ENCODE results near the gene DNM3. TPM values are rescaled to one million over a fixed set of nuclear protein-coding genes. Genes with fewer than 3 reads are reported as not detected.

Gene DNM3
- total RNA-seq, result 9.6 TPM

- Histone ChIP-seq H3K36me3 (no peaks in the 10 kb centered on the region), H3K9me3 (no peaks in the 10 kb centered on the region), H3K27me3 (no peaks in the 10 kb centered on the region), H3K4me3 (peak within 1 kb of the TSS; percentile 71 to 77), H3K4me1 (no peaks in the 10 kb centered on the region), H3K27ac (peak within 1 kb of the TSS; percentile 66 to 73)
- intact Hi-C loops (cut with DNase I), result loop anchor here (1.0 to 5.0 kb wide), 4 partner anchors 60 to 692 kb away; partner anchors contain the start of genes METTL13, MYOC, PIGC and SUCO
- no peak for TF ChIP-seq CTCF (IDR thresholded peaks at IDR 0.05)
- peak; percentile 46 to 93 for DNase-seq (ENCODE audit: low spot score in 2 of 2)
Observed at GRCh38 chr1:171841050-171841910, at the start of gene DNM3. Gene DNM3 (plus strand): TSS chr1:171841498. CDS start chr1:171841657, 159 bp downstream.

- Histone ChIP-seq H3K4me1 (peaks cover 0 to 4% of the 10 kb centered on the region in 2 donors), H3K9me3 (no peaks in the 10 kb centered on the region), H3K36me3 (peaks cover 54 to 97% of the 10 kb centered on the region in 2 donors), H3K27ac (no peak overlapping the region), H3K27me3 (no peaks in the 10 kb centered on the region), H3K4me3 (no peak overlapping the region)
- intact Hi-C loops (cut with DNase I), result no loop called here
- no peak for TF ChIP-seq CTCF (IDR thresholded peaks at IDR 0.05)
- DNase-seq (ENCODE audit: low spot score in 2 of 2), result no peak
Observed at GRCh38 chr1:171792656-171793369, 48.5 kb upstream of the DNM3 start.

- TF ChIP-seq CTCF (IDR thresholded peaks at IDR 0.05), result no peak
- H3K4me1 ChIP-seq, result peaks cover 0 to 1% of the 10 kb centered on the region in 2 donors
- no peak overlapping the region for H3K4me3 ChIP-seq
- H3K36me3 ChIP-seq, result peaks cover 51 to 88% of the 10 kb centered on the region in 2 donors
- no peak for DNase-seq (ENCODE audit: low spot score in 2 of 2)
- H3K27ac ChIP-seq, result no peak overlapping the region
- H3K9me3 ChIP-seq, result no peaks in the 10 kb centered on the region
- H3K27me3 ChIP-seq, result no peaks in the 10 kb centered on the region
- intact Hi-C loops (cut with DNase I), result no loop called here
Observed at GRCh38 chr1:171793636-171794035, 47.7 kb upstream of the DNM3 start.

- no peak overlapping the region for H3K27ac ChIP-seq
- no peak for TF ChIP-seq CTCF (IDR thresholded peaks at IDR 0.05)
- H3K4me3 ChIP-seq, result no peak overlapping the region
- intact Hi-C loops (cut with DNase I), result no loop called here
- no peaks in the 10 kb centered on the region for H3K27me3 ChIP-seq
- H3K9me3 ChIP-seq, result no peaks in the 10 kb centered on the region
- no peak for DNase-seq (ENCODE audit: low spot score in 2 of 2)
- H3K4me1 ChIP-seq, result no peaks in the 10 kb centered on the region
- peaks cover 47 to 84% of the 10 kb centered on the region in 2 donors for H3K36me3 ChIP-seq
Observed at GRCh38 chr1:171794085-171794484, 47.2 kb upstream of the DNM3 start.

- peaks cover 38 to 59% of the 10 kb centered on the region in 2 donors for H3K36me3 ChIP-seq
- no peaks in the 10 kb centered on the region for H3K27me3 ChIP-seq
- no peak for TF ChIP-seq CTCF (IDR thresholded peaks at IDR 0.05)
- intact Hi-C loops (cut with DNase I), result no loop called here
- no peaks in the 10 kb centered on the region for H3K4me1 ChIP-seq
- H3K27ac ChIP-seq, result no peak overlapping the region
- H3K9me3 ChIP-seq, result no peaks in the 10 kb centered on the region
- H3K4me3 ChIP-seq, result no peak overlapping the region
- no peak for DNase-seq (ENCODE audit: low spot score in 2 of 2)
Observed at GRCh38 chr1:171796592-171796991, 44.7 kb upstream of the DNM3 start.

All from ascending aorta (tissue), 2 donors.